CD14-positive monocyte (primary cell): Measurements from ENCODE around the gene XDH. TPM values are rescaled to one million over a fixed set of nuclear protein-coding genes. Genes with fewer than 3 reads are reported as not detected.

ENCODE experiments used
- DNase-seq, 3 donors: peaks; one replicate each; pipeline ENCODE4 v3.0.0-alpha.2; 2011 to 2022
- H2AFZ ChIP-seq: 2 replicates; pipeline ENCODE4 v1.6.0; 2012; ENCODE audit warnings: mild to moderate bottlenecking, low read depth, low read length, inconsistent platforms; ENCODE audit not compliant: insufficient read depth, poor library complexity, severe bottlenecking
- H3K27ac ChIP-seq, 2 donors: 1 replicate in 1 of 2; 2 replicates in 1 of 2; pipeline ENCODE4 v1.5.1; 2012 to 2013; ENCODE audit warnings: low read length in 2 of 2, control low read depth in 1 of 2, inconsistent platforms in 1 of 2, low read depth in 1 of 2, mild to moderate bottlenecking in 1 of 2
- H3K27me3 ChIP-seq, 2 donors: one replicate each; pipeline versions ENCODE4 v1.6.0 to v1.6.1; 2011 to 2013; ENCODE audit warnings: low read length in 2 of 2; ENCODE audit not compliant: control insufficient read depth in 2 of 2, insufficient read depth in 2 of 2
- H3K36me3 ChIP-seq, 2 donors: replicated peaks in 1 of 2; 1 replicate in 1 of 2; 2 replicates in 1 of 2; pipeline versions ENCODE4 v1.5.1 to v1.6.1; 2012 to 2013; ENCODE audit warnings: low read length in 2 of 2, control low read depth in 1 of 2, inconsistent platforms in 1 of 2, mild to moderate bottlenecking in 1 of 2; ENCODE audit not compliant: insufficient read depth in 2 of 2, control insufficient read depth in 1 of 2
- H3K4me1 ChIP-seq, 2 donors: 1 replicate in 1 of 2; 2 replicates in 1 of 2; pipeline versions ENCODE4 v1.5.1 to v1.6.1; 2012 to 2013; ENCODE audit warnings: low read length in 2 of 2, control low read depth in 1 of 2, inconsistent platforms in 1 of 2, mild to moderate bottlenecking in 1 of 2, moderate library complexity in 1 of 2; ENCODE audit not compliant: insufficient read depth in 2 of 2, control insufficient read depth in 1 of 2
- H3K4me2 ChIP-seq: replicated peaks from 2 replicates; pipeline ENCODE3; 2012; ENCODE audit warnings: low read length, moderate library complexity, mild to moderate bottlenecking; ENCODE audit not compliant: poor library complexity, severe bottlenecking; ENCODE audit errors: extremely low read depth
- H3K4me3 ChIP-seq, 3 experiments: fragments of 200-600 bp in 1 of 3; sonication (generic) in 1 of 3; replicated peaks in 1 of 3; 1 replicate in 2 of 3; 2 replicates in 1 of 3; pipeline ENCODE4 v1.5.1; 2011 to 2013; ENCODE audit warnings: low read length in 3 of 3, mild to moderate bottlenecking in 3 of 3, control low read depth in 2 of 3, low read depth in 2 of 3, inconsistent platforms in 1 of 3, moderate library complexity in 1 of 3
- H3K79me2 ChIP-seq: 2 replicates; pipeline ENCODE4 v1.6.0; 2012; ENCODE audit warnings: mild to moderate bottlenecking, control low read depth, inconsistent platforms, low read length, moderate library complexity; ENCODE audit not compliant: insufficient read depth
- H3K9ac ChIP-seq: 2 replicates; pipeline ENCODE4 v1.6.0; 2017; ENCODE audit warnings: low read length, mild to moderate bottlenecking; ENCODE audit not compliant: insufficient read depth, poor library complexity, severe bottlenecking
- H3K9me3 ChIP-seq, 2 donors: replicated peaks in 1 of 2; 1 replicate in 1 of 2; 2 replicates in 1 of 2; pipeline versions ENCODE4 v1.5.1 to v1.6.1; 2012 to 2013; ENCODE audit warnings: low read length in 2 of 2, control low read depth in 1 of 2; ENCODE audit not compliant: control insufficient read depth in 1 of 2, insufficient read depth in 1 of 2
- H4K20me1 ChIP-seq: 2 replicates; pipeline ENCODE4 v1.6.0; 2012; ENCODE audit warnings: mild to moderate bottlenecking, low read length, control low read depth, moderate library complexity; ENCODE audit not compliant: insufficient read depth
- H3K27ac Mint-ChIP-seq, 7 donors: one replicate each; pipeline ENCODE4 v1.8.0; 2020; ENCODE audit warnings: mild to moderate bottlenecking in 7 of 7, mixed read lengths in 7 of 7, moderate library complexity in 6 of 7, inconsistent platforms in 2 of 7
- H3K27me3 Mint-ChIP-seq, 3 donors: one replicate each; pipeline ENCODE4 v1.8.0; 2021 to 2022; ENCODE audit warnings: low read depth in 3 of 3, mild to moderate bottlenecking in 3 of 3, mixed read lengths in 3 of 3, moderate library complexity in 3 of 3, inconsistent platforms in 1 of 3
- H3K36me3 Mint-ChIP-seq, 2 donors: one replicate each; pipeline ENCODE4 v1.8.0; 2020; ENCODE audit warnings: mixed read lengths in 2 of 2, inconsistent platforms in 1 of 2, mild to moderate bottlenecking in 1 of 2
- H3K4me1 Mint-ChIP-seq: one replicate; pipeline ENCODE4 v1.8.0; 2020; ENCODE audit warnings: mild to moderate bottlenecking, mixed read lengths
- H3K4me3 Mint-ChIP-seq, 2 donors: one replicate each; pipeline ENCODE4 v1.8.0; 2020; ENCODE audit warnings: mild to moderate bottlenecking in 2 of 2, mixed read lengths in 2 of 2, moderate library complexity in 1 of 2
- H3K9me3 Mint-ChIP-seq, 7 donors: one replicate each; pipeline ENCODE4 v1.8.0; 2020 to 2022; ENCODE audit warnings: mixed read lengths in 7 of 7, mild to moderate bottlenecking in 6 of 7, moderate library complexity in 6 of 7, inconsistent platforms in 2 of 7
- CTCF ChIP-seq: fragments of 200-600 bp; IDR thresholded peaks from one replicate; pipeline ENCODE4 v1.8.0; 2022; ENCODE audit warnings: antibody characterized with exemption, mild to moderate bottlenecking
- WGBS: methylation state at CpG from one replicate; pipeline ENCODE4 v1.1.5; 2013; ENCODE audit warnings: missing lambda C conversion rate; ENCODE audit not compliant: insufficient coverage; 5-methylcytosine and 5-hydroxymethylcytosine counted together
- intact Hi-C, 2 donors: fragments of 100-400 bp; cut with micrococcal nuclease; formaldehyde crosslinking; loops; one replicate each; pipeline versions ENCODE4 v1.15.0 to v1.15.1; 2023
- polyA plus RNA-seq, 3 donors: library from polyadenylated mRNA; depleted of rRNA in 1 of 3; unstranded in 2 of 3; stranded (reverse) in 1 of 3; fragments of 300-500 nt in 2 of 3; fragments of >200 nt in 1 of 3; fragmentation: Illumina TruSeq in 2 of 3; gene quantifications; 1 replicate in 2 of 3; 2 replicates in 1 of 3; pipeline ENCODE4 v1.2.3, GENCODE V29; 2012 to 2021

Gene XDH
- polyA plus RNA-seq, 3 donors: not detected

- Mint-ChIP-seq H3K9me3 (peaks cover 0 to 13% (median 2%) of the 10 kb centered on the region in 7 donors), H3K4me1 (no peaks in the 10 kb centered on the region), H3K4me3 (no peak overlapping the region), H3K36me3 (no peaks in the 10 kb centered on the region), H3K27me3 (peaks cover 0 to 3% (median 2%) of the 10 kb centered on the region in 3 donors), H3K27ac (no peak overlapping the region)
- no peak overlapping the region for H3K9ac ChIP-seq
- WGBS: 60% methylated on average over 2 of the region's 5 CpGs
- DNase-seq: no peak
- no peaks in the 10 kb centered on the region for H3K9me3 ChIP-seq
- H3K4me1 ChIP-seq: no peaks in the 10 kb centered on the region
- no peak overlapping the region for H3K27ac ChIP-seq
- intact Hi-C loops: no loop called here
- no peaks in the 10 kb centered on the region for H4K20me1 ChIP-seq
- no peak overlapping the region for H2AFZ ChIP-seq
- no peak for TF ChIP-seq CTCF
- H3K36me3 ChIP-seq: no peaks in the 10 kb centered on the region
- H3K79me2 ChIP-seq: no peaks in the 10 kb centered on the region
- no peak overlapping the region for H3K4me3 ChIP-seq
- no peaks in the 10 kb centered on the region for H3K27me3 ChIP-seq
- no peak overlapping the region for H3K4me2 ChIP-seq
These were observed 15.4 kb upstream of the XDH start for GRCh38 chr2:31429759-31430438.

GRCh38 chr2:31429040-31429439 is 14.5 kb upstream of the XDH start:
- Mint-ChIP-seq H3K9me3 (peaks cover 2 to 15% (median 4%) of the 10 kb centered on the region in 7 donors), H3K27me3 (peaks cover 0 to 3% (median 2%) of the 10 kb centered on the region in 3 donors), H3K36me3 (no peaks in the 10 kb centered on the region), H3K4me1 (no peaks in the 10 kb centered on the region), H3K27ac (no peak overlapping the region), H3K4me3 (no peak overlapping the region)
- Histone ChIP-seq H4K20me1 (no peaks in the 10 kb centered on the region), H3K4me3 (no peak overlapping the region), H3K27ac (no peak overlapping the region), H2AFZ (no peak overlapping the region), H3K9me3 (no peaks in the 10 kb centered on the region), H3K27me3 (no peaks in the 10 kb centered on the region), H3K4me1 (no peaks in the 10 kb centered on the region), H3K4me2 (no peak overlapping the region), H3K79me2 (no peaks in the 10 kb centered on the region), H3K36me3 (no peaks in the 10 kb centered on the region), H3K9ac (no peak overlapping the region)
- intact Hi-C loops: no loop called here
- DNase-seq: no peak
- TF ChIP-seq CTCF: no peak
